Activated CD4-positive, alpha-beta T cell treated with anti-CD3 and anti-CD28 coated beads, Interleukin-2, amount 50 U/mL, for 16 hours (primary cell): ENCODE measurements around the gene HDGFL3.
A peak's percentile ranks its signal among the peaks of the same experiment; 100 is the strongest.
"Not testable (repeated sequence)": the region's sequence is repeated elsewhere in the genome, so short reads cannot be mapped to it uniquely, and the experiment has no call there.

Experiments used
- DNase-seq: peaks from one replicate; pipeline ENCODE4 v3.0.0-alpha.2; 2020

Gene HDGFL3

GRCh38 chr15:83193721-83194120 lies 13.9 kb downstream of the HDGFL3 start:
- no peak for DNase-seq

DNA sequence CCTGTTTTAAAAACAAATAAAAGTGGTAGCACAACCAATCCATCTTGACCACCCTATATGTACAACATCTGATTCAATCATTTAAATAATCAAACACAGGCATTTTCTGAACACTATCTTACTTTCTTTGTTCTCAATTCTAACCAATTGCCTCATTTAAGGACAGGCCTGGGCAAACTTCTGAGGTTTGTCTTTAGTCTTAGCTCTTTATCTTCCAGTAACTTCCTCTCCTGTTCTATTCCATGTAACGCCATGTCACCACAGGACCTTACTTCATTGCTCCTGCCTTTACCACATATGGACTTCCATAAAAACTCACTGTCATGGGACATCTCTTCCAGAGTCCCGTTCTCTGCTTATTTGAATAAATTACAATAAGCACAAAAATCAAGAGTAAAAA lies 14.9 kb downstream of the HDGFL3 start:
- no peak for DNase-seq

GRCh38 chr15:83190450-83190849 lies 17.2 kb downstream of the HDGFL3 start:
- DNase-seq = no peak

GRCh38 chr15:83185561-83185960 lies 22.1 kb downstream of the HDGFL3 start:
- DNase-seq = no peak

GRCh38 chr15:83178869-83179325 lies 28.7 kb downstream of the HDGFL3 start:
- DNase-seq = no peak

DNA sequence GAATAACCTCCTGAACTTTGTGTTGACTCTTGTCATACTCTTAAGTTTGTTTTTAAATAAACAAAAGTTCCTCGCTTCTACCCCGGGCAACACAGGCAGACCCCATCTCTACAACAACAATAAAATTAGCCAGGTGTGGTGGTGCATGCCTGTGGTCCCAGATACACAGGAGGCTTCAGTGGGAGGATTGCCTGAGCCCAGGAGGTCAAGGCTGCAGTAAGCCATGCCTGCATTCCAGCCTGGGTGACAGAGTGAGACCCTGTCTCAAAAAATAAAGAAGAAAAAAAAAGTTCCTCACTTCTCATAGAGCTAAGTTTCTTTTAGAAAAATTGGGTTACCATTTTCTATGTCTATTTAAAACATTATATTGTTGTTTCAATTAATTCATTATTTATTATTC lies 29.2 kb downstream of the HDGFL3 start:
- DNase-seq = no peak

DNA sequence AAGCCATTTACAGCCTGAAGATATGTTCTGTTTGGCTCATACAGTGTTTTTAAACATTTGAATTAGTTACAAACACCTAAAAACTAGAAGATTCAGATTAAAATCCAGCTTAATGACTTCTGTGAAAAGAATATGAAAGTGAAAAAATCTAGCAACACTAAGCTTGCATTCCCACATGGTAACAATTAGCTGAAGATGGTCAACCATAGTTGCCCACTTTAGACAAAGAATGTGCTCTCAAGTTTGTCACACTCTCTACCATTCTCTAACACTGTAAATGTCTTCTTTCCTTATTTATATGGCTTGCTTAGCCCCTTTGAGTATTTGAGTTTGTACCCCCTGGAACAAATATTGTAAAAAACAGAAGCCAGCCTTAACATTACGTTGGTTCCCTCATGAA lies 32.7 kb downstream of the HDGFL3 start:
- DNase-seq = no peak

DNA sequence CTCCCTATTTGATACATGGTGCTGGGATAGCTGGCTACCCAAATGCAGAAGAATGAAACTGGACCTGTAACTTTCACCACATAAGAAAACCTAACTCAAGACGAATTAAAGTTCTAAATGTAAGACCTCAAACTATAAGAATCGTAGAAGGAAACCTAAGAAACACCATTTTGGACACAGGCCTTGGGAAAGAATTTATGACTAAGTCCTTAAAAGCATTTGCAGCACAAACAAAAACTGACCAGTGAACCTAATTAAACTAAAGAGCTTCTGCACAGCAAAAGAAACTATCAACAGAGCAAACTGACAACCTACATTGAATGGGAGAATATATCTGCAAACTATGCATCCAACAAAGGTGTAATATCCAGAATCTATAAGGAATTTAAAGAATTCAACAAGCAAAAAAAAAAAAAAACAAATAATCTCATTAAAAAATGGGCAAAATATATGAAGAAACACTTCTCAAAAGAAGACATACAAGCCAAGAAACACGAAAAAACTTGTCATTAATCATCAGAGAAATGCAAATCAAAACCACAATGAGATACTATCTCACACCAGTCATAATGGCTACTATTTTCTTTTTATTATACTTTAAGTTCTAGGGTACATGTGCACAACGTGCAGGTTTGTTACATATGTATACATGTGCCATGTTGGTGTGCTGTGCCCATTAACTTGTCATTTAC lies 37.0 kb downstream of the HDGFL3 start:
- DNase-seq = no peak

- not testable (repeated sequence) for DNase-seq
Observed at GRCh38 chr15:83169576-83169975, 38.0 kb downstream of the HDGFL3 start.

DNA sequence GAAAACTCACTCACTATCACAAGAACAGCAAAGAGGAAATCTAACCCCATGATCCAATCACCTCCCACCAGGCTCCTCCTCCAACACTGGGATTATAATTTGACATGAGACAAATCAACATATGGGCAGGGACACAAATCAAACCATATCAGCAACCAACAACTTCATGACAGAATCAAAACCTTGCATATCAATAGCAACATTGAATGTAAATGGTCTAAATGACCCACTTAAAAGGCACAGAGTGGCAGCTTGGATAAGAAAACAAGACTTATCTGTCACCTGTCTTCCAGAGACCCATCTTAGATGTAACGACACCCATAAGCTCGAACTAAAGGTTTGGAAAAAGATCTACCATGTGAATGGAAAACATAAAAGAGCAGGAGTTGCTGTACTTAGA lies 40.8 kb downstream of the HDGFL3 start:
- DNase-seq = no peak

GRCh38 chr15:83166218-83166617 lies 41.4 kb downstream of the HDGFL3 start:
- DNase-seq = no peak

- peak; percentile 69 for DNase-seq
Observed at GRCh38 chr15:83164771-83165404, 42.7 kb downstream of the HDGFL3 start.

DNA sequence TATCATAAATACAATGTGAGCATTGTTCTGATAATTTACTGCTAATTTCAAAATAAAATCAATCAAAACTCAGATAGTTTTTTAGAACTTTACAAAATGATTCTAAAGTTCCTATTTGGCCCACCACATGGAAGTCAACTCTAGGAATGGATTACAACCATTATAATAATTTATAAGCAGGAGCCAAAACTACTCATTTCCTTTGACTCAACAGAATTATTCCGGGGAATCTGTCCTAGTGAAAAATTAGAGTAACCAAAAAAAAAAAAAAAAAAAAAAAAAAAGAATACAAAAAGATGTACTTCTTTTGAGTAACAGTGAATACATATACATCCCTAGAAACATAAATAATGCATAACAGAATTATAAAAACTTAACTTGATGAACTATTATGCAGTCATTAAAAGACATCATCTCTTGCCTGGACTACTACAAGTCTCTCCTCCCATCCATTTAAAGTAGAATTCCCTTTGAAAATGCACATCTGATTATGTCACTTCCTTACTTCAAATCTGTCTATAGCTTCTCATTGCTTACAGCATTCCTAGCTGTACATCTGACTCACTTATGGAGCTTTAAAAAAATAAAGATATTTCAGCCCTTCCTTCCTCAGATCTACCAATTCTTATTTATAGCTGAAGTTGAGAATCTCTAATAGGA lies 43.4 kb downstream of the HDGFL3 start:
- no peak for DNase-seq

DNA sequence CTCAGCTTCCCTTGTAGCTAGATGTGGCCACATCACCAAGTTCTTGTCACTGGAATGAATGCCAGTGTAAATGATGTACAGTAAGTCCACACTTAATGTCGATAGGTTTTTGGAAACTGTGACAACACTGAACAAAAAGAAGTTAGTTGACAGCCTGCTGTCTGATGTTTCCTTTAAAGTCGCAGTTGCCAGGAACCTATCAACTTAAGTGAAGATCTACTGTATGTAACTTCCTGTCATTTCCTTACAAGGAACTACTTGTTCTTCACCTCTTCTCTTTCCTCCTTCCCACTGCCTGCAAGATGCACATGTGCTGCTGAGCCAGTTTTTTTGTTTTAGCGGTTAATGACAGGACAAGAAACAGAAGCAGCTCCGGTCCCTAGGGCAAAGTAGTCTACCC lies 44.6 kb downstream of the HDGFL3 start:
- peak; percentile 35 for DNase-seq

GRCh38 chr15:83160741-83161140 lies 46.9 kb downstream of the HDGFL3 start:
- no peak for DNase-seq

- DNase-seq = no peak
Observed at GRCh38 chr15:83158393-83158792, 49.2 kb downstream of the HDGFL3 start.

DNA sequence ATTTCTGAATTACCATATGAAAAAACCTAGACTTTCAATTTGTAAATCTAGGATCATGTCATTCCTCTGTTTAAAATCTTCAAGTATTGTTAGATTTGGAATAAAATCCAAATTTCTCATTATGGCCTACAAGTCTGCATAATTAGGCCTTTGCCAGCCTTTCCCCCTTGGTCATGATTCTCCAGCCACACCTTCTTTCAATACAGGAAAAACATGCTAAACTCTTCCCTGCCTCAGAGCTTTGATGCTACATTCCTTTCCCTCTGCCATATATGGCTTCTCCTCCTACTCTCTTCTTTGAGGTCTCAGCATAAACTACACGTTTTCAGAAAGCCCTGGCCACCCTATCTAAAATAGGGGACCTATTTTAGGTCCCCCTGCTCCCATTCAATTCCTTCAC lies 51.7 kb downstream of the HDGFL3 start:
- no peak for DNase-seq

- no peak for DNase-seq
Observed at GRCh38 chr15:83153288-83153687, 54.3 kb downstream of the HDGFL3 start.

DNA sequence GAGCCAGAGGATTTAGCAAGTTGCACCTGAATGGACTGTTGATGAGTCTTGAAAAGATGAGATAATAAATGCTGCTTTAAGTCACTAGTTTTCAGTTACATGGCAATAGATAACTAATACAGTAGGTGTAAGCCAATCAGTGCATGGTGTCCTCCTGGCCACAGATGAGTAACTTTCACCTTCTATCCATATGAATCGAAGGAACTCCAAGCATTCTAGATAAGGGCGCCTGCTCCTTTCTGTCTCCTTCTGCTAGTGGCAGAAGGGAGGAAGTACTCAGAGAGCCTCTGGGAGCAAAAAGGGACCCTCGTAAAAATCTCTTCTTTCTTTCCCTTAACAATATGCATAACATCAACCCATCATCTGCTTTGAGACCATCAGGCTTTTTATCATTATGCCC lies 62.9 kb downstream of the HDGFL3 start:
- no peak for DNase-seq

DNA sequence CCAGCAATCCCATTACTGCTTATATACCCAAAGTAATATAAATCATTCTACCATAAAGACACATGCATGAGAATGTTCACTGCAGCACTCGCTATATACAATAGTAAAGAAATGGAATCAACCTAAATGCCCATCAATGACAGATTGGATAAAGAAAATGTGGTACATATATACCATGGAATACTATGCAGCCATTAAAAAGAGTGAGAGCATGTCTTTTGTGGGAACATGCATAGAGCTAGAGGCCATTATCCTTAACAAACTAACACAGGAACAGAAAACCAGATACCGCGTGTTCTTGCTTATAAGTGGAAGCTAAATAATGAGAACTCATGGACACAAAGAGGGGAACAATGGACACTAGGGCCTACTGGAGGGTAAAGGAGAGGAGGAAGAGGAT lies 65.5 kb downstream of the HDGFL3 start:
- DNase-seq = not testable (repeated sequence)

- no peak for DNase-seq
Observed at GRCh38 chr15:83132861-83133523, 74.6 kb downstream of the HDGFL3 start.

GRCh38 chr15:83129791-83130190 lies 77.8 kb downstream of the HDGFL3 start:
- no peak for DNase-seq

DNA sequence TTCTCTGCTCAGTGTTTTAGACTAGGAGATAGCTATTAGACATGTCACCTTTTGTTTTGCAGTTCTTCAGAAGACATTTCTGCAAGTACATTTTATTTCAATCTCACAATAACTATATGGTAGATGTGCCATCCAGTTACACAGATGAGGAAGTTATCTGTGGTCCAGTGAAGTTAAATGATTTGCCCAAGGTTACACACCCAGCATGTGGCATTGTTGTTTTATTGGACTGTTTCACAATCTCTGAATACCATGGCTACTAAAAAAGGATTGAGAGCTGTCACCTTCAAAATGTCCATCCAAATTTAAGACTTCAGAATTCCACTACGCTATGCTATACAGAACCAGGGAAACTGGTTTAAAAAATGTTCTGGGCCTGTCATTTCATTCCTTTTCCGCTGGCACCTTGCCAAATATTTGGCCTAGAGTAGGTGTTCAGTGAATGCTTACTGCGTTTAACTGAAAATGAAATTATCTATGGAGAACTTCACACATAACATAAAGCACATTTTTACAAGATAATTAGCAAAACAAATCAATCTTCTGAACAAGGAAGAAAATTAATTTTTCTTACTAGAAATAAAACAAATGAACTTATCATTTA lies 80.0 kb downstream of the HDGFL3 start:
- no peak for DNase-seq
